T1000 (cell line): ENCODE data around the gene MLXIPL.
"Not testable (repeated sequence)": the region's sequence is repeated elsewhere in the genome, so short reads cannot be mapped to it uniquely, and the experiment has no call there.

ENCODE experiments used
- DNase-seq: peaks from one replicate; lab custom pipeline; 2025; ENCODE audit warnings: mixed read lengths; lab: John Stamatoyannopoulos, UW

The MLXIPL gene

GRCh38 chr7:73646785-73647724 lies 22.7 kb upstream of the MLXIPL start:
- DNase-seq, result no peak

GRCh38 chr7:73645643-73646174 lies 21.4 kb upstream of the MLXIPL start:
- DNase-seq, result no peak

- no peak for DNase-seq
Measured at GRCh38 chr7:73644688-73645286, 20.5 kb upstream of the MLXIPL start.

GRCh38 chr7:73642834-73643233 lies 18.5 kb upstream of the MLXIPL start:
- no peak for DNase-seq

GRCh38 chr7:73638911-73639310 lies 14.6 kb upstream of the MLXIPL start:
- DNase-seq, result no peak

- DNase-seq, result no peak
Measured at GRCh38 chr7:73635428-73636200, 11.3 kb upstream of the MLXIPL start.

- no peak for DNase-seq
Measured at GRCh38 chr7:73633844-73634243, 9.5 kb upstream of the MLXIPL start.

- DNase-seq, result no peak
Measured at GRCh38 chr7:73633323-73633722, 9.0 kb upstream of the MLXIPL start.

- no peak for DNase-seq
Measured at GRCh38 chr7:73631558-73631957, 7.2 kb upstream of the MLXIPL start.

- no peak for DNase-seq
Measured at GRCh38 chr7:73628504-73628903, 4.2 kb upstream of the MLXIPL start.

- DNase-seq, result no peak
Measured at GRCh38 chr7:73626814-73627213, 2.5 kb upstream of the MLXIPL start.

- DNase-seq, result no peak
Measured at GRCh38 chr7:73625276-73625675, 954 bp upstream of the MLXIPL start.

GRCh38 chr7:73624669-73625001 lies 313 bp upstream of the MLXIPL start:
- no peak for DNase-seq

GRCh38 chr7:73622909-73623797 lies 1.2 kb downstream of the MLXIPL start:
- DNase-seq, result no peak

- DNase-seq, result no peak
Measured at GRCh38 chr7:73622527-73622908, 1.8 kb downstream of the MLXIPL start.

GRCh38 chr7:73621168-73622063 lies 2.9 kb downstream of the MLXIPL start:
- DNase-seq, result no peak

GRCh38 chr7:73619394-73619793 lies 4.9 kb downstream of the MLXIPL start:
- not testable (repeated sequence) for DNase-seq

- no peak for DNase-seq
Measured at GRCh38 chr7:73618538-73618937, 5.8 kb downstream of the MLXIPL start.

GRCh38 chr7:73617520-73617919 lies 6.8 kb downstream of the MLXIPL start:
- DNase-seq, result not testable (repeated sequence)

GRCh38 chr7:73615886-73616285 lies 8.4 kb downstream of the MLXIPL start:
- DNase-seq, result no peak
